HG02943 (cell line): Measurements from ENCODE around the gene LELP1.
"Not testable (repeated sequence)": the region's sequence is repeated elsewhere in the genome, so short reads cannot be mapped to it uniquely, and the experiment has no call there.

ENCODE experiments used
- ATAC-seq: cut with Tn5 transposase; IDR thresholded peaks from one replicate; pipeline ENCODE4 v1.9.1; 2021; ENCODE audit warnings: mild to moderate bottlenecking, low read depth, moderate library complexity; ENCODE audit not compliant: unreplicated experiment

The LELP1 gene

GRCh38 chr1:153227810-153228209 is 24.6 kb downstream of the LELP1 start:
- no peak for ATAC-seq

- ATAC-seq, result no peak
Observed at GRCh38 chr1:153228491-153228890, 25.3 kb downstream of the LELP1 start.

GRCh38 chr1:153229076-153229829 is 26.0 kb downstream of the LELP1 start:
- ATAC-seq, result not testable (repeated sequence)

- no peak for ATAC-seq
Observed at GRCh38 chr1:153231363-153231762, 28.1 kb downstream of the LELP1 start.

- no peak for ATAC-seq
Observed at GRCh38 chr1:153231785-153232184, 28.6 kb downstream of the LELP1 start.

- ATAC-seq, result no peak
Observed at GRCh38 chr1:153232553-153232952, 29.3 kb downstream of the LELP1 start.

GRCh38 chr1:153233448-153233847 is 30.2 kb downstream of the LELP1 start:
- no peak for ATAC-seq

- no peak for ATAC-seq
Observed at GRCh38 chr1:153238527-153238926, 35.3 kb downstream of the LELP1 start.

GRCh38 chr1:153242160-153242559 is 38.9 kb downstream of the LELP1 start:
- no peak for ATAC-seq

- ATAC-seq, result no peak
Observed at GRCh38 chr1:153245466-153245865, 42.2 kb downstream of the LELP1 start.

GRCh38 chr1:153246018-153246417 is 42.8 kb downstream of the LELP1 start:
- ATAC-seq, result no peak

GRCh38 chr1:153246825-153247224 is 43.6 kb downstream of the LELP1 start:
- no peak for ATAC-seq

GRCh38 chr1:153248176-153248879 is 45.1 kb downstream of the LELP1 start:
- ATAC-seq, result no peak

GRCh38 chr1:153250166-153250565 is 46.9 kb downstream of the LELP1 start:
- ATAC-seq, result no peak

GRCh38 chr1:153251087-153251486 is 47.9 kb downstream of the LELP1 start:
- no peak for ATAC-seq

GRCh38 chr1:153251562-153251961 is 48.3 kb downstream of the LELP1 start:
- no peak for ATAC-seq

GRCh38 chr1:153251988-153252387 is 48.8 kb downstream of the LELP1 start:
- no peak for ATAC-seq

- ATAC-seq, result no peak
Observed at GRCh38 chr1:153253076-153253475, 49.8 kb downstream of the LELP1 start.

GRCh38 chr1:153253693-153254092 is 50.5 kb downstream of the LELP1 start:
- no peak for ATAC-seq
